ENCODE results near the gene MT3. TPM values are rescaled to one million over a fixed set of nuclear protein-coding genes. Genes with fewer than 3 reads are reported as not detected.

MT3 gene
- total and polyA plus RNA-seq, 2 of the 13 experiments (the other 11 are each of a cell fraction or from before 2014, with no cell fraction given): not detected

- TF ChIP-seq ZNF337 (CRISPR knock-in tag; IDR thresholded peaks at IDR 0.05; ENCODE audit: borderline replicate concordance, low read depth) (0 out of 2 replicates have a peak, but pooled peaks have one; percentile 4), TEAD2 (CRISPR knock-in tag; IDR thresholded peaks at IDR 0.05) (no peak), ARID4A (CRISPR knock-in tag; IDR thresholded peaks at IDR 0.05; ENCODE audit: borderline replicate concordance) (no peak), ZNF713 (CRISPR knock-in tag; IDR thresholded peaks at IDR 0.05) (no peak), ZNF264 (CRISPR knock-in tag; IDR thresholded peaks at IDR 0.05) (no peak)
Measured at GRCh38 chr16:56609463-56609921, 20.2 kb downstream of the MT3 start (continued).

- ATAC-seq (no peak), DNase-seq (ENCODE audit: low spot score) (peak; percentile 35), FAIRE-seq (no peak)
- 7% methylated on average over 10 of the region's 10 CpGs for WGBS (ENCODE audit: low lambda C conversion rate)
- no TSS peak for BruUV-seq (replicated peaks)
- H3K9ac ChIP-seq (ENCODE audit: insufficient read depth, low read depth, low read length): peak overlapping the region; percentile 68
- no peaks in the 10 kb centered on the region; a peak in 1 of 5 replicates for H3K27me3 ChIP-seq (ENCODE audit: control insufficient read depth in 1 of 2, insufficient read depth in 2 of 2, low read length in 2 of 2)
- H3K79me2 ChIP-seq (ENCODE audit: insufficient read depth, low read length): no peaks in the 10 kb centered on the region
- intact Hi-C loops (cut with micrococcal nuclease; ENCODE audit: unreplicated experiment) (no loop called here), in situ Hi-C loops (cut with HindIII; ENCODE audit: extremely low pct_ligation_motif_present, low pct_unique_long_range_greater_than_20kb) (no loop called here)
- no peaks in the 10 kb centered on the region for H4K20me1 ChIP-seq (ENCODE audit: insufficient read depth, low read length)
- peak overlapping the region; percentile 91 for H3K4me2 ChIP-seq (ENCODE audit: low read depth, low read length)
- H3K4me1 ChIP-seq (ENCODE audit: insufficient read depth, low read length): peaks cover 65% of the 10 kb centered on the region
- H2AFZ ChIP-seq (ENCODE audit: low read length): no peak overlapping the region
- peak overlapping the region; percentile 75 to 84 (median 76) for H3K4me3 ChIP-seq (replicated peaks in 1 of 3; ENCODE audit: insufficient read depth in 1 of 3, low read depth in 2 of 3, low read length in 3 of 3)
- ChIA-PET CTCF (ENCODE audit: low intra/inter-chr PET ratio, low total read pairs) (no interaction called here), POLR2A (interaction anchor here (1.2 to 5.3 kb wide), 4 partner anchors 15 to 159 kb away, joined by 3 to 83 read pairs (median 10); partner anchors contain the start of genes MT1E, MT1F, MT1X and NUDT21)
- no peaks in the 10 kb centered on the region for H3K9me3 ChIP-seq (ENCODE audit: low read length)
- H3K36me3 ChIP-seq (replicated peaks in 1 of 2; ENCODE audit: control insufficient read depth in 1 of 2, insufficient read depth in 2 of 2, low read length in 2 of 2): no peaks in the 10 kb centered on the region
- no peak overlapping the region for H3K27ac ChIP-seq (ENCODE audit: extremely low read length, insufficient read depth, low read length)
- TF ChIP-seq HNF4A (CRISPR knock-in tag; IDR thresholded peaks at IDR 0.05) (no peak), POGZ (CRISPR knock-in tag; IDR thresholded peaks at IDR 0.05) (no peak), ZNF746 (CRISPR knock-in tag; IDR thresholded peaks at IDR 0.05) (no peak), ISL2 (CRISPR knock-in tag; IDR thresholded peaks at IDR 0.05) (no peak), ZNF687 (CRISPR knock-in tag; IDR thresholded peaks at IDR 0.05) (peak; percentile 50), FOXO4 (CRISPR knock-in tag; conservative IDR thresholded peaks at IDR 0.05) (no peak), ZNF816 (CRISPR knock-in tag; IDR thresholded peaks at IDR 0.05; ENCODE audit: borderline replicate concordance) (no peak)
Measured at GRCh38 chr16:56610017-56610608, 20.8 kb downstream of the MT3 start.

Data from HepG2 (cell line).